ENCODE results near the gene WNK2.

- no peak for TF ChIP-seq CTCF (IDR thresholded peaks at IDR 0.05)
- TF ChIP-seq POLR2A (IDR thresholded peaks at IDR 0.05) = no peak
Observed at GRCh38 chr9:93196096-93197055, 12.4 kb downstream of the WNK2 start.
